HEK293T (cell line): Measurements from ENCODE around the gene BACE1-AS.

Source experiments
- CTBP1 ChIP-seq: fragments of 450-650 bp; IDR thresholded peaks from 2 replicates; pipeline ENCODE4 v1.6.1; 2016; ENCODE audit warnings: borderline replicate concordance
- ZNF384 ChIP-seq: fragments of 450-650 bp; IDR thresholded peaks from 2 replicates; pipeline ENCODE4 v1.6.1; 2016

DNA sequence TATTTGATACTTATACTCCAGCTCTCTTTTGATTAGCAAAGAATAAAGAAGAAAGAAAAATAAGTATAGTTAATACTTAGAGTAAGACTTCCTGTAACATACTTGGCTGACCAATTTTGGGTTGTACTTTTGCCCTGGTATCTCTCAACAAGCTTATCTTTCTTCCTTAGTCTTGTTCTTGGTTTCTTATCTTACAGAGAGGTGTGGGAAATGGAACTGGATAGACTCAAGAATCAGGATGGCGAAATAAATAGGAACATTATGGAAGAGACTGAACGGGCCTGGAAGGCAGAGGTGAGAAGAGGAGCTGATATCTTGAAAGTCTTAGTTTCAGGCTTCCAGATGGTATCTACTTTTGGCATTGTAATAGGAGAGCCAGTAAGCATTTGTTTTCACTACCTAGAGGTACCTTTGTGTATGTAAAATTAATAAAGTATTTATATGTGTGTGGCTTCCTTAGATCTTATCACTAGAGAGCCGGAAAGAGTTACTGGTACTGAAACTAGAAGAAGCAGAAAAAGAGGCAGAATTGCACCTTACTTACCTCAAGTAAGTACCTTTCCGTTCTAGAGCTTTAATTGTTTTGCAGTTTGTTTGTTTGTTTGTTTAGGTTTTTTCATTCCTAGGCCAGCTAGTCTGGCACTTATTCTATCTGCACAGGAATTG is 11.3 kb upstream of the BACE1-AS start:
- TF ChIP-seq CTBP1 = no peak
- no peak for TF ChIP-seq ZNF384
